H1 (cell line): ENCODE data around the gene ST6GALNAC2. TPM values are rescaled to one million over a fixed set of nuclear protein-coding genes. Genes with fewer than 3 reads are reported as not detected.

ENCODE experiments used
- BCL11A ChIP-seq, 2 experiments: IDR thresholded peaks; one replicate each; pipeline ENCODE4 v1.6.1; 2011; ENCODE audit warnings: low read depth in 2 of 2, low read length in 2 of 2, mild to moderate bottlenecking in 2 of 2
- BRCA1 ChIP-seq: IDR thresholded peaks from 2 replicates; pipeline ENCODE4 v1.6.1; 2012; ENCODE audit warnings: low read depth, low read length, improper control_type of control experiment
- EGR1 ChIP-seq: IDR thresholded peaks from 2 replicates; pipeline ENCODE4 v1.6.1; 2011; ENCODE audit warnings: low read depth, low read length, borderline replicate concordance
- FOSL1 ChIP-seq: IDR thresholded peaks from 2 replicates; pipeline ENCODE4 v1.6.1; 2011; ENCODE audit warnings: mild to moderate bottlenecking, low read depth, low read length, moderate library complexity; ENCODE audit not compliant: insufficient read depth
- GTF2F1 ChIP-seq: IDR thresholded peaks from 2 replicates; pipeline ENCODE4 v1.6.1; 2012; ENCODE audit warnings: low read depth, low read length, improper control_type of control experiment, borderline replicate concordance
- HDAC2 ChIP-seq, 2 experiments: fragments of 300-600 bp in 1 of 2; sonication (generic) in 1 of 2; IDR thresholded peaks; 2 replicates each; pipeline ENCODE4 v1.6.1; 2011 to 2012; ENCODE audit warnings: low read depth in 2 of 2, low read length in 2 of 2, mild to moderate bottlenecking in 2 of 2, moderate library complexity in 2 of 2, borderline replicate concordance in 1 of 2, inconsistent platforms in 1 of 2
- HDAC6 ChIP-seq: IDR thresholded peaks from one replicate; pipeline ENCODE4 v1.7.1; 2012; ENCODE audit warnings: low read depth, mild to moderate bottlenecking, inconsistent platforms, low read length, moderate library complexity
- JUN ChIP-seq: IDR thresholded peaks from 2 replicates; pipeline ENCODE4 v1.6.1; 2011; ENCODE audit warnings: low read depth, mild to moderate bottlenecking, improper control_type of control experiment, low read length
- MAFK ChIP-seq: IDR thresholded peaks from 2 replicates; pipeline ENCODE4 v1.6.1; 2012; ENCODE audit warnings: low read depth, mild to moderate bottlenecking, improper control_type of control experiment, low read length
- POU5F1 ChIP-seq: IDR thresholded peaks from 2 replicates; pipeline ENCODE4 v1.6.1; 2011; ENCODE audit warnings: low read depth, mild to moderate bottlenecking, low read length, moderate library complexity
- RFX5 ChIP-seq: IDR thresholded peaks from 2 replicates; pipeline ENCODE4 v1.6.1; 2011; ENCODE audit warnings: low read depth, low read length, improper control_type of control experiment, borderline replicate concordance
- SP2 ChIP-seq: IDR thresholded peaks from 2 replicates; pipeline ENCODE4 v1.6.1; 2012; ENCODE audit warnings: mild to moderate bottlenecking, low read length, inconsistent platforms
- SRF ChIP-seq: IDR thresholded peaks from 2 replicates; pipeline ENCODE4 v1.6.1; 2011; ENCODE audit warnings: mild to moderate bottlenecking, low read depth, low read length, moderate library complexity
- ZNF274 ChIP-seq: IDR thresholded peaks from 2 replicates; pipeline ENCODE4 v1.7.0; 2012; ENCODE audit warnings: low read length, borderline replicate concordance; ENCODE audit errors: extremely low read depth
- polyA plus RNA-seq, 7 experiments: library from polyadenylated mRNA; depleted of rRNA in 3 of 7; stranded (reverse) in 5 of 7; unstranded in 2 of 7; fragments of >200 nt in 5 of 7; fragments of 200-250 nt in 2 of 7; gene quantifications; 1 replicate in 5 of 7; 2 replicates in 1 of 7; 4 replicates in 1 of 7; pipeline versions ENCODE4 v1.2.1 to v1.2.3, GENCODE V29; 2011 to 2013; ENCODE audit warnings: missing spikeins in 2 of 7, mixed read lengths in 2 of 7
- total RNA-seq: library from RNA; stranded (reverse); fragmentation: NEBNext Ultra II Directional; extraction: Animal tissue kit (Norgen Biotek cat#: 25700); gene quantifications from 2 replicates; pipeline ENCODE4 v1.2.1, GENCODE V29; 2021

Gene ST6GALNAC2
- total and polyA plus RNA-seq, 2 of the 8 experiments (the other 6 are each of a cell fraction or from before 2014, with no cell fraction given) = 0.09 TPM; not detected in 1

- TF ChIP-seq EGR1 (no peak), BCL11A (IDR thresholded peaks at IDR 0.05; ENCODE audit: low read depth in 2 of 2, low read length in 2 of 2) (no peak), GTF2F1 (no peak), RFX5 (no peak), SP2 (no peak), MAFK (no peak), HDAC2 (IDR thresholded peaks at IDR 0.05; ENCODE audit: borderline replicate concordance in 1 of 2, low read depth in 2 of 2, low read length in 2 of 2) (no peak), POU5F1 (no peak), ZNF274 (no peak), HDAC6 (no peak), BRCA1 (no peak), JUN (no peak), SRF (no peak), FOSL1 (no peak)
Observed at GRCh38 chr17:76585033-76585648, 519 bp downstream of the ST6GALNAC2 start (continued).
